ENCODE measurements around the gene XRN1.

DNA sequence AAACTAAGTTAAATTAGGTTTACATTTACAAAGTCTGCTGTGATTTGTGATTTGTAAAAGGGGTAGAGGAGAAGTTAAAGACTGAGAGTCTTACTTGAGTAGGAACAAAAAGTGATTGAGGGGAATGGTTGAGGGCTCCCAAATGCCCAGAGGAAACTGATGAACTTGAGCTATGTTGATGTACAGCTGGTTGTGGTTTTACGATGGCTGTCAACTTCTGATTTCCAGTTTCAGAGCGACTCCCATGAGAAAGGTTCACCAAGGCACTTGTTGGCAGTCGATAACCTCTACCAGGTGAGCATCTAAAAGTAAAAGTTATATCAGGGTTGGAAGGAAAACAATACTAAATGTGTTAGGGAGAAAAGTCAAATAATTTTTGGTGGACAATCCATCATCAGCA lies 91.0 kb downstream of the XRN1 start:
- no peak for TF ChIP-seq POLR2A (IDR thresholded peaks at IDR 0.05)
- no peak for TF ChIP-seq CTCF (IDR thresholded peaks at IDR 0.05)
